Stimulated activated CD4-positive, alpha-beta T cell treated with anti-CD3 and anti-CD28 coated beads, Interleukin-1b, Interleukin-23, amount 100 ng/mL, for 1 hour (primary cell): ENCODE measurements around the gene TEKT3.

Experiments
- DNase-seq, 2 donors: peaks; one replicate each; pipeline ENCODE4 v3.0.0-alpha.2; 2020; ENCODE audit warnings: low read depth in 2 of 2

TEKT3 gene

DNA sequence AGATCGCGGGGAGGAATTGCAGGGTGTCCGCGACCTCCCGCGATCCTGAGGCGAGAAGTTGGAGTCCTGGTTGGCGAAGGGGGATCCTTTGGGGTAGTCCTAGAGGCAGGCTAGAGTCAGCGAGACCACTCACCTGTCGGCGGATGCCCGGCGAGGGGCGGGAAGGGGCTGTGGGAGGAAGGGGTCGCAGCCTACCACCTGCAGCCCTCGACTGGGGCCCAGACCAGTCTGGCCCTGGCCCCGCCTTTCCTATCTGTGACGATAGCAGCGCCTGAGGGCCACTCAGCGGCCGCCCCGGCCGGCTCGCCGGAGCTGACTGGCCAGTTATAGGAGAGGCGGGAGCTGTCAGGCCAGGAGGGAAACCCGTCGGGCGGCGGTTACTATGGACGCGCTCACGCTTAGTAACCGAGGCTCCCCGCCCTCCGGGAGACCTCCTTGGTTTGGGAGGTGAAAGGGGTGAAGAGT is at the start of gene TEKT3:
Gene TEKT3 (minus strand): TSS at position 213 of the 465 bp plus-strand sequence. CDS start 10,012 bp downstream, outside the sequence.
- DNase-seq: no peak

GRCh38 chr17:15388356-15389041 is 47.1 kb upstream of the TEKT3 start:
- DNase-seq: no peak

DNA sequence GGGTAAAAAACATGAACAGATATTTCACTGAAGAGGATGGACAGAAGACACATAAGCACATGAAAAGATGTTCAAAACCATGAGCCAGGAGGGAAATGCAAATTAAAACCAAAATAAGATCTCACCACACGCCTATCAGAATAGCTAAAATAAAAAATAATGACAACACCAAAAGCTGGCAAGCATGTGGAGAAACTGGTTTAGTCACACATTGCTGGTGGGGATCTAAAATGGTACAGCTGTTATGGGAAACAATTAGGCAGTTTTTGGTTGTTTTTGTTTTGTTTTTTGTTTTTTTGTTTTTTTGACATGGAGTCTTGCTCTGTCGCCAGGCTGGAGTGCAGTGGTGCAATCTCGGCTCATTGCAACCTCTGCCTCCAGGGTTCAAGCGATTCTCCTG is 44.7 kb upstream of the TEKT3 start:
- DNase-seq: no peak

GRCh38 chr17:15385305-15385704 is 43.9 kb upstream of the TEKT3 start:
- no peak for DNase-seq

GRCh38 chr17:15384142-15384787 is 42.9 kb upstream of the TEKT3 start:
- DNase-seq: no peak

- DNase-seq: no peak
Observed at GRCh38 chr17:15382914-15383313, 41.5 kb upstream of the TEKT3 start.

DNA sequence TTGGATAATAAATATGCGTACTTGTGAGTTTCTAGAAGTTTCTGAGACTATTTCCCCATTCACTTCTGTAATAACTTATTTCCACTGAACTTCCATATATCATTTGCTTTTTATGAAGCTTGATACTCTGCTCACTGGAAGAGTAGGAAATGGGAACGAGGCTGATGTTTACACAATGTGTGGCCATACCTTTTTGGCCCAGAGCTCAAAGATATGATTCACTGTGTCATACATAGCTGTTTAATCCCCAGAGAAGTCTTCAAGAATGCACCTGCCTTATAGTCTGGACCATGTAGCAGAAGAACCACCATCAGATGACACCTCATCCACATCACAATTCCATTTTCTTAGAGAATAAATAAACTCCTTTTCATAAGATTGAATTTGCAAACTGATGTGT is 40.3 kb upstream of the TEKT3 start:
- DNase-seq: no peak

DNA sequence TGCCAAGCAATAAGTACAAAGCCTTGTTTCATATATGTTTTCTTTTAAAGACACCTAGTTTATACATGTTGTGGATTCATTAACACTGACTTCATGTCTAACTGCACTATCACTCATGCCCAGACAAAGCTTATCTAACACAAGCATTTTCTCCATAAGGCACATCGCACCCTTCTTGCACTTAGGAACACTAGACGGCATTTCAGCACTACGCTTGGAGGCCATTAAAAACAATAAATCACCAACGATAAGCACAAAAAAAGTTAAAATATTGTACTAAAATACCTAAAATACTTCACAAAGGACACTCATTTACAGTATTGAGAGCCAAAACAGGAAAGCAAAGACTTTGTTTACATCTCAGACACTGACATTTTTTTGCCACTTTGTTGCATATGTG is 39.0 kb upstream of the TEKT3 start:
- DNase-seq: no peak

DNA sequence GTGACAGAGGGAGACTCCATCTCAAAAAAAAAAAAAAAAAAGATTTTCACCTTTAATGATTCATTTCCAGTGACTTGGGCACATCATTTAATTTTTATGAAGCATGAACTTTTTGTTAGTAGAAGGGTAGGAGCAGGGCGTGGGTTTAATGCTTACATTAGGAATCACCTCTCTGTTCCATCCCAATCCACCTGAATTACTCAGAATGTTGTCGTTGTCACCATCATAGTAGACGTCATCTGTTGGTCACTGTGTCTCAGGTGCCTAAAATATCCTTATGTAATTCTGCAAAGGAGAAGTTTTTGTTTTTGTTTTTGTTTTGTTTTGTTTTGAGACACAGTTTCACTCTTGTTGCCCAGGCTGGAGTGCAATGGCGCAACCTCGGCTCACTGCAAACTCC is 38.3 kb upstream of the TEKT3 start:
- no peak for DNase-seq

DNA sequence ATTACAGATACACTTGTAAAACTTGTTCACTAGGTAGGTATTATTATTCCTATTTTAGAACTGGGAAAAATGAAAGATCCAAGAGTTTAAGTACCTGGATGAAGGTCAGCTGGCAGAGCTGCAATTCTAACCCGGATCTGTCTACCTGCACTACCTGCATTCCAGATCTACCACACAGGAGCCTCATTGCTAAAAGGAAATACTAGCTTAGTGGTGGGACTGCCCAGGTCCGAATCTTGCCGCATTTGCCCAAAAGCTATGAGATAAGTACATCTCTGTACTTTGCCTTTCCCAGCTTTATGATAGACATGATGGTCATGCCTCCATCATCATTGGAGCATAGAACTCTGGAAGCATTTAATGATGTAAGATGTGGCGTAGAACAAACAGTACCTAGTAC is 36.8 kb upstream of the TEKT3 start:
- DNase-seq: no peak

GRCh38 chr17:15377616-15378015 is 36.2 kb upstream of the TEKT3 start:
- DNase-seq: no peak

- DNase-seq: no peak
Observed at GRCh38 chr17:15377200-15377599, 35.8 kb upstream of the TEKT3 start.

- DNase-seq: no peak
Observed at GRCh38 chr17:15371376-15372130, 30.2 kb upstream of the TEKT3 start.

DNA sequence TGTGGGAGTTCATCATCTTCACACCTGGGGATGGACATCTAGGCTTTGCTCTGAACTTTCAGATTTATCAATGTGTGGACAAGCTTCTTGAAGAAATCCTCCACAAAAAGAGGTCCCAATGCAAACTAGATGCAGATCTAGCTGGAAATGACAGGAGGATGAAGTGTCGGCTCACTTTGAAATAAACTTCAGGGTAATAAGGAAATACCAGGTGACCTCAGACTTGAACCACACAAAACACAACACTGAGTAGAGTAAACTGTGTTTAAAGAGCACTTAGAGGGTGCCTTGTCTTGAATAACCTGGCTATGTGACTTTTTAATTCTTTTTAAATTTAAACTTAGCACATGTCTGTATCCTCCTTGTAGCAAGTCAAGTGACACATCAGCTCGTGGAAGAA is 27.2 kb upstream of the TEKT3 start:
- DNase-seq: no peak

DNA sequence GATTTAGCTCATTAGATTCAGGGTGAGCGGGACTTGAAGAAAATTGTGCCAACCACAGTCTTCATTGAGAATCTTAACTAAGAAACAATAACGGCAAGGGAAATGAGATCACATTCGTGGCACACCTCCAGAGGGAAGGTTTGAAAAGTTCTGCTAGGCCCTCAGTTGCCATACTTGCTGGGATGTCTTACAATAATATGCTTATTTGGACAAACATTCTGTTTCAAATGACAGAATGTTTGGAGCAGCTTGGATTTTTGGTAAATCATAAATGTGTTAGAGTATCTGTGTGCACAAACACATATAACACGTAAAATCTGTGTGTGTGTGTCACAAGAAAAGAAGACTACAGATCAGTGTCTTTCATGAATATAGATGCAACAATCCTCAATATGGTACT is 24.6 kb upstream of the TEKT3 start:
- DNase-seq: no peak

DNA sequence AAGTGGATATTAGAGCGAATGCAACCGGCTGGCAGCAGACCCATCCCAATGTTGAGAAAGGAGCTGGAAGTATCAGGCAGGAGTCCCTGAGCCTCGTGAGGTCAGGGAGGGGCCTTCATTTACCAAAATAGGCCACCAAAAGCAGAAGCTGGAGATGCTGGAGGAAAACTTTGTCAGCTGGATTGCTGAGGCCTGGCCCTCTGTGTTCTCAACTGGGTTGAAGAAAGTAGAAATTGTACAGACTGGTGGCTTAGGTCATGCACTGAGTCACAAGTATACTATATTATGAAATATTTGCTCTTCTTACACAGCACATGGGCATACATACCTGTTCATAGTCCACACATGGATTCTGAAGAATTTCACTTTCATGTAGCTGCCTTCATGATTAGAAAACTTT is 23.2 kb upstream of the TEKT3 start:
- no peak for DNase-seq

GRCh38 chr17:15363702-15364101 is 22.3 kb upstream of the TEKT3 start:
- no peak for DNase-seq

GRCh38 chr17:15361592-15361991 is 20.2 kb upstream of the TEKT3 start:
- no peak for DNase-seq

DNA sequence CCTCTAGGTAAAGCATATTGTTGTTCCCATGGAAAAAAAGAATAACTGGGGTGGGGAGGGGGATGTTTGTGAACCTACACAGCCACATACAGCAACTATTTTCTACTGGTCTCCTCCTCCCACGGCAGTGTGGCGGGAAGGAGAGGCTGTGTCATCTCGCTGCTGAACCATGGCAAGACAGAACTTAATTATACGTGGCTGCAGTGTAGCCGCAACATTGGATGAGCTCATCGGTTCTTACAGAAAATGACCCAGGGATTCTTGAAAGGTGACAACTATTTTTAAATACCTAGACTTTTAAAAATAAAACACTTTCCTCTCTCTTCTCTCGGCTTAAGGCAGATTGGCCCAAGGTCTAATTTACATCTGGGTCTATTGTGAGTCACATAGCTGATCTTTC is 19.8 kb upstream of the TEKT3 start:
- no peak for DNase-seq

GRCh38 chr17:15354256-15354655 is 12.9 kb upstream of the TEKT3 start:
- DNase-seq: no peak

DNA sequence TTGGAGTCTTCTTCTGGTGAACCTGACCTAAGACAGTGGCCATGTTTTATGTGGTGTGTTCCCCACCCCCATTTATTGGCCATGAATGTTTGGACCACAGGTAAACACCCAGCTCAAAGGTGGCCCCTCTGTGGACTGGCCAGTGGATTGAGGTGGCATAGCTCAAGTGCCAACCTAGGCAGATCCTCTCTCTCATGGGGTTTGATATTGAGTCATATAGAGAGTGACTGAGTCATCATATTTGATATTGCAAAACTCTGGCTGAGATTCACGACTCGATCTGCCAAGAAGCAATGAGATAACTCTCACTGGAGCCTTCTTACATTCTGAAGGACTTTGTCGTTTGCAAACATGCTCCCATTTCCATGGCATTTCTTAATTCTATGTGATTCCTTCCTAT is 10.5 kb upstream of the TEKT3 start:
- DNase-seq: no peak

GRCh38 chr17:15351478-15351840 is 10.1 kb upstream of the TEKT3 start:
- DNase-seq: no peak
